DND-41 (cell line): ENCODE data around the gene ARHGAP15.

ENCODE experiments used
- EZH2 ChIP-seq: IDR thresholded peaks from 3 replicates; pipeline ENCODE4 v1.6.1; 2012; ENCODE audit warnings: borderline replicate concordance, low read depth, mild to moderate bottlenecking, moderate library complexity, low read length, inconsistent platforms; ENCODE audit not compliant: severe bottlenecking
- TF ChIP-seq, protein P1 (sequence below): IDR thresholded peaks from 2 replicates; pipeline ENCODE4 v1.5.1; 2012; ENCODE audit warnings: borderline replicate concordance, low read length, moderate library complexity, mild to moderate bottlenecking; ENCODE audit not compliant: poor library complexity, severe bottlenecking; ENCODE audit errors: extremely low read depth

DNA sequence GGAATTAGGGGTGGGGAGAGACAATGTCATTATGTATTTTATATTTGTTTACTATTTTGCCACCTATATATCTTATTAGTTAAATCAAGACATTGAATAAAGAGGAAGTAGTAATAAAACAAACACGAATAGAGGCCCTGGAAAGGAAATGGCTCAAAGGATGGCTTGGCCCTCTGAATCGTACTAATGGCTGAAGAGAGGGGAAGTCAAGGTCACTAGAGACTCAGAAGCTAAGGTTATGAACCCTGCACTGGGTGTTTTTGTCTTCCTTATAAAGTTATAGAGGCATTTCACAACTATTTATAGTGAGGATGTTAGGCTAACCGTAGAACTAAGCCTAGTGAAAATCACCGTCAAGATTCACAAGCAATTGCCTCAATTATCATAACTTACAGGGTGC is 685.9 kb downstream of the ARHGAP15 start:
- TF ChIP-seq, protein P1, sequence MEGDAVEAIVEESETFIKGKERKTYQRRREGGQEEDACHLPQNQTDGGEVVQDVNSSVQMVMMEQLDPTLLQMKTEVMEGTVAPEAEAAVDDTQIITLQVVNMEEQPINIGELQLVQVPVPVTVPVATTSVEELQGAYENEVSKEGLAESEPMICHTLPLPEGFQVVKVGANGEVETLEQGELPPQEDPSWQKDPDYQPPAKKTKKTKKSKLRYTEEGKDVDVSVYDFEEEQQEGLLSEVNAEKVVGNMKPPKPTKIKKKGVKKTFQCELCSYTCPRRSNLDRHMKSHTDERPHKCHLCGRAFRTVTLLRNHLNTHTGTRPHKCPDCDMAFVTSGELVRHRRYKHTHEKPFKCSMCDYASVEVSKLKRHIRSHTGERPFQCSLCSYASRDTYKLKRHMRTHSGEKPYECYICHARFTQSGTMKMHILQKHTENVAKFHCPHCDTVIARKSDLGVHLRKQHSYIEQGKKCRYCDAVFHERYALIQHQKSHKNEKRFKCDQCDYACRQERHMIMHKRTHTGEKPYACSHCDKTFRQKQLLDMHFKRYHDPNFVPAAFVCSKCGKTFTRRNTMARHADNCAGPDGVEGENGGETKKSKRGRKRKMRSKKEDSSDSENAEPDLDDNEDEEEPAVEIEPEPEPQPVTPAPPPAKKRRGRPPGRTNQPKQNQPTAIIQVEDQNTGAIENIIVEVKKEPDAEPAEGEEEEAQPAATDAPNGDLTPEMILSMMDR, result no peak
- no peak for TF ChIP-seq EZH2
